Pons (tissue), 1 donor: ENCODE data around the gene LMCD1.
A peak's percentile ranks its signal among the peaks of the same experiment; 100 is the strongest.

Experiments used
- DNase-seq: peaks from one replicate; pipeline ENCODE4 v3.0.0-alpha.2; 2016; ENCODE audit warnings: low spot score

Gene LMCD1

DNA sequence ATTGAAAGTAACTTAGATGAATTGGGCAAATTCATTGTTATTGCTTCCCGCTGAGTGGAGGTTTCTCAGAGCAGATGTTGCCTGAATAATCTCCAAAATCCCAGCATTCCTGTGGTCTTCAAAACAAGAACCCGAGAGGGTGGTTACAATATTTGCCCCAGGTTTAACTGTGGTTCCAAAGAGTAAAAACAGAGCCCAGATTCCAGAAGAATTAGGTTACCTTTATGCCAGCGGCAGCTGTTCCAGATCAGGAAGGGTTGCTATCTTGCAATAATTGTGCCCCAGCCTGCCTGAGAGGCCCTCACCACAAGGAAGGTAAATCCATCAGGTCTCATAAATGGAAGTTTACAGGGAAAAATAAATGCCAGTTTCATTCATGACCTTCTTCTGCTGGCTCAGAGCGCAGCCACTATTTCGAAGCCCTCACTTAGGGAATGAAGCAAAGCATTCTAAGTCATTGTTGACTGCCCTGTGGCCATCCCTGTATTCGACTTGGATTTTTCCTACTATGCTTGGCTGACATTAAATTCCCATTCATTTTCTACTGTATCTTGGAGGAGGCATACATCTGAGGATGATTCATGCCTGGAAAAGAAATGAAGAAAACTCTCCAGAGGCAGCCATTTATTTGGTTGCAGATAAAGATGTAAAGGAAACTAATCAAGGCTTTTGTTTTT is 88.4 kb downstream of the LMCD1 start:
- DNase-seq = no peak

GRCh38 chr3:8593021-8593827 is 91.6 kb downstream of the LMCD1 start:
- no peak for DNase-seq

- no peak for DNase-seq
These were observed 93.6 kb downstream of the LMCD1 start for GRCh38 chr3:8595252-8595651.

- DNase-seq = no peak
These were observed 94.1 kb downstream of the LMCD1 start for GRCh38 chr3:8595695-8596115.

GRCh38 chr3:8596321-8597218 is 94.9 kb downstream of the LMCD1 start:
- DNase-seq = no peak

DNA sequence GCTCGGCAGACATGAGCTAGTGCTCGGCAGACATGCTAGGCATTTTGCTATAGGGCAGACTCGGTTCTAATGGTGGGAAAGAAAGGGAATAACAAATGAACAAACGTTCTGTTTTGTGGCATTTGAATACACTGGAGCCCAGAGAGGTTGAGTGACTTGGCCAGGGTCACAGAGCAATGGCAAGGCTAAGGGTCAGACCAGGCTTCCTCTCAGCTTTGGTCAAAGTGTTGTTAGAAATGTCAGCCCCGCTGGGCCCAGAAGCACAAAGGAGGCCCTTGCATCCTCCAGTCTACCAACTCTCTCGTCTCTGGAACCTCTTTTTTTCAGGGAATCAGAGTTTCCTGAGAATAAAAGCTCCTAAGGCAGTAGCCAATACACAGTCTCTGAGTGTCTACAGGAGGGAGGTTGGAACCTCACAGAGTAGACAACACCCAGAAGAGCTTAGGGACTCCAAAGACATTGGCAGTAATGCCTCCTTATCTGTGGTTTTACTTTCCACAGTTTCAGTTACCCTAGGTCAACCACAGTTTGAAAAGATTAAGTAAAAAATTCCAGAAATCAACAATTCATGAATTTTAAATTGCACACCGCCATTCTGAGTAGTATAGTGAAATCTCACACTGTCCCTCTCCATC is 95.7 kb downstream of the LMCD1 start:
- no peak for DNase-seq

GRCh38 chr3:8599146-8599545 is 97.5 kb downstream of the LMCD1 start:
- no peak for DNase-seq

DNA sequence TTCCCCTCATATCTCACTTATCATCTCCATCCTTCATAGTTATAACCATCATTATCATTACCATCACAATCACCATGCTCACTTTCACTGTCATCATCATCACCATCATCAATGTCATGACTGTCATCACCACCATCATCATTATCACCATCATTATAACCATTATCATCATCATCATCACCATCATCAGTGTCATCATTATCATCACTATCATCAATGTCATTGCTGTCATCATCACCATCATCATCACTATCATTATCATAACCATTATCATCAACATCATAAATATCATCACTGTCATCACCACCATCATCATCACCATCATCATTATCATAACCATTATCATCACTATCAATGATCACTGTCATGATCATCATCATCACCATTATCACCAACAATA is 98.8 kb downstream of the LMCD1 start:
- no peak for DNase-seq

DNA sequence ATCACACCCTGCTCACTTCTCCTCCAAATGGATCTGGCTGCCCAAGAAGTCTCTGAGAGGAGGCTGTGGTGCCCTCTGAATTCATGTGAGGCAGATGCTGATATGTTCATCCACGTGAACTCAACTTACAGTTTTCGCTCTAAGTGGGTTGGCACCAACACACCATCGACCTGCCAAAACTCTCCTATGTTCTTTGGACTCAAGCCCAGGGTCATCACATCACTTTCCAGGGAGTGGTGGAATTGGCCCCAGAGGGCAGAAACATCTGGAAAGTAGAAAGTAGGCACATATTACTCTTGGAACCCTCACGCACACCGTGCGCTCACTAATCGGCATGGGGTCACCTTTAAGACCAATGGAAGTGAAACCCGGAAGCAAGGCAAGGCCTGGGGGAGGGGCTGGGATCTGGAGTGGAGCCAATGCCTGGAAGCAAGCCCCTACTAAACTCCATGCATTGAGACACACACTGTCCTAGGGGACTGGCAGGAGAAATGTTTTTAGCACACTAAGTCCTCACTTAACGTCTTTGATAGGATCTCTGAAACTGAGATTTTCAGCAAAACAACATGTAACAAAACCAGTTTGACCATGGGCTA is 101.6 kb downstream of the LMCD1 start:
- DNase-seq = no peak

DNA sequence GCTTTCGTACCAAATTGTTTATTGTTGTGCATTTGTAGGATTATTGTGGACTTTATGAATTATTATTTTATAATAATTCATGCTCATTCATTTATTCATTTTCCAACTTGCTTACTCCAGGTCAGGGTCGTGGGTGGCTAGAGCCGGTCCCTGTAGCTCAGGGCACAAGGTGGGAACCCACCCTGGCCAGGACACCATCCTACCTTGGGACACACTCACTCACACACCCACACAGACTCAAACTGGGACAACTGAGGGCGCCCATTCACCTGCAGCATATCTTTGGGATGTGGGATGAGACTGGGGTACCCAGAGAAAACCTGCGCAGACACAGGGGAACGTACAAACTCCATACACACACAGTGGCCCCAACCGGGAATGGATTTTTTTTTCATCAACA is 102.4 kb downstream of the LMCD1 start:
- no peak for DNase-seq

DNA sequence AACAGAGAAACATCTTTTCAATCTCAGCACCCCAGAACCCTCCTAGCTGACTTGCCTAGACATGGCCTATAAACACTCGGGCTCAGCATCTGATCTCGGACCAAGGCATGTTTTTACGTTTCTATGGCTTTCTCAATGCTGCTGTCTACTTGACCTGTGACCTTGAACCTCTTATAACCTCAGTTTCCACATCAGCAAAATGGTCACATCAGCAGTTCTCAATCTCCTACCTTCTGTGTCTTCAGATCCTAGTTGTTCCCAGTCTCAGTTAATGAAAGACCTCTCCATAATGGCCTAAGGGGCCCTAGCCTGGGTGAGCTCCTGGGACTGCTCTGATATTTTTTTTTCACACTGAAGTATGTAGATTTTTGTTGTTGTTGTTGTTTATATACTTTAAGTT is 103.4 kb downstream of the LMCD1 start:
- no peak for DNase-seq

GRCh38 chr3:8606701-8607231 is 105.1 kb downstream of the LMCD1 start:
- no peak for DNase-seq

DNA sequence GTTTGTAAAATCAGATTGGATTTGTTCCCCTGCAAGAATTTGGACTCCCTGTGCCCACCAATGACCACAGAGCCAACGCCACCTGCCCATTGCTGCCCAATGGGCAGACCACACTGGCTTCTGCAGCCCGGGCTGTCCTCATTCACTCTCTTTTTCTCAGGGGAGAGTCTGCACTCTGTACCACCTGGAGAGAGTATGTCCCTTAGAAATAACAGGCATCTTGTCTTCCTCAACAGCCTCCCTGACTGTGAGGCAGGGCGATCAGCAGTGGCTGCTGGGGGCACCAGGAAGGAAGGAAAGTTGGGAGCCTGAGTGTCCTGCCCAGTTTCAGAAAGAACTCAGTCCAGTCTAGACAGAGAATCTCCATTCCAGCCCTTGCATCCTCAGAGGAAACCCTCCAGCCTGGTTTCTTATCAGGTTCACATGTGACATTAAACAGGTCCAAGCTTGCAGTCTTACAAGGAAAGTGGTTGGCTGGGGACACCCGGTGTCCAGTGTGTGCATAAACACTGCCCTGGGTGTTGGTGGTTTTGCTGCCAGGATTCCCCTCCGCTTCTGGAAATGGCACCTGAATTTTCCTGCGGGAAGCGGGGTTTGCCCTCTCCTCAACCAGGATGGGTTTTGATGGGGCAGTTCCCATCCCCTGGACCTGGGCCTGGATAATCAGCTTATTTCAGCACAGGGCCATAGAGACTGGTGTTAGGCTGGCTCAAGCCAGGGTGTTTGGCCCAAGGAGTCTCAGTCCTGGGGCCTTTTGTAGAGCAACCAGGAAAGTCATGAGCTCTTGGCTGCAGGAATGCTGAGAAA is 105.8 kb downstream of the LMCD1 start:
- DNase-seq = peak; percentile 86

- DNase-seq = no peak
These were observed 106.6 kb downstream of the LMCD1 start for GRCh38 chr3:8608041-8608790.

DNA sequence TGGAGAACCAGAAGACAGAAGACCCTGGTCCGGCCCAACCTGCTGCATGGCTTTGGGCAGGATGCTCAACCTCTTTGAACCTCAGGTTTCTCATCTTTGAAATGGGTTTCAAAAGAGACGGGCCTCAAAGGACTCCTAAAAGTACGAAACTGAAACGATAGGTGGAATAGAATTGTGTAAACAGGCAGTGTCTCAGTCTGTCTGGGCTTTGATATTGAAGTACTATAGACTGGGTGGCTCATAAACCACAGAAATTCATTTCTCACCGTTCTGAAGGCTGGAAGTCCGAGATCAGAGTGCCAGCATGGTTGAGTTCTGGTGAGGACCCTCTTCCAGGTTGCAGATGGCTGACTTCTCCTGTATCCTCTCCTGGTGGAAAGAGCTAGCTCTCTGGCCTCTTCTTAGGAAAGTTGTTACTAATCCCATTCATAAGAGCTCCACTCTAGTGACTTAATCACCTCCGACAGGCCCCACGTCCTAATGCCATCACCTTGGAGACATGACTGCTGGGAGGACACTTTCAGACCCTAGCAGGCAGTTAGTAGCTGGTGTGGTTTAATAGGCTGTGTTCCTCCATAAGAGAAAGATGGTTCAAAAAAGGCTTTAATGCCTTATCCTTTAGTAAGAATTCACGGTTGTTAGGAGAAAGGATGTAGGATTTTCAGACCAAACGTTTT is 107.3 kb downstream of the LMCD1 start:
- DNase-seq = no peak

DNA sequence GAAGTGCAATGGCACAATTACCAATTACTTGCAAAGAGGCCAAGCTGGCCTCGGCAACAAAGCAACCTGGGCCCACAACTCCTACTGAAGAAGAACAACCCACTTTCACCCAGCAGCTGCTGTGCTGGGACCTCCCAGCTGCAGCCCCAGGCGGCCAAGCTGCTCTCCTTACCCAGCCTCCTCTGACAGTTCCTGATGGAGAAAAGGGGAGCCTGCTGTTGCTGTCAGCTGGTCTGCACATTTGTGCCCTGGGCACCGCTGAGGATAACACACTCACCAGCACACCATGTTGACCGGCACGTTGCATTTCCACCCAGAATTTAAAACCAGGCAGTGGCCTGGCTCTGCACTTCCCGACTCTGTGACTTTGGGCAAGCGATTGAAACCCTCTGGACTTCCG is 109.3 kb downstream of the LMCD1 start:
- no peak for DNase-seq

DNA sequence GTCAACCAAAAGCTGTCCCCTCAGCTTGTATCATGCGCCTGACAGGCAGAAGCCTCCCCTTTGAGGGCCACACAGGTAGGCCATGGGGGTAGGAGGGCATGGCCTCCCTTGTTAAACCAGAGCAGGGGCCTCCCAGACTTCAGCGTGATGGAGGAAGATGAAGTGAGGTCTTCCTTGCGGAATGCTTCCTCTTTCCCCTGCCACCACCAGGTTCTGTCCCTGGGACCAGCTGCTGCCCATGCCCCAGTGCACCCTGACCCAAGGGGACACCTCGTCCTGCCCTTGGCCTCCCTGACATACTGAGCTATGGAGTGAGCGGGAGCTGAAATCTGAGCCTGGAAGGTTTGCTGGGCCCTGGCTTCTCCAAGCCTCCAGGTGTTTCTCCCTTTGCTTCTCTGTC is 116.3 kb downstream of the LMCD1 start:
- no peak for DNase-seq

DNA sequence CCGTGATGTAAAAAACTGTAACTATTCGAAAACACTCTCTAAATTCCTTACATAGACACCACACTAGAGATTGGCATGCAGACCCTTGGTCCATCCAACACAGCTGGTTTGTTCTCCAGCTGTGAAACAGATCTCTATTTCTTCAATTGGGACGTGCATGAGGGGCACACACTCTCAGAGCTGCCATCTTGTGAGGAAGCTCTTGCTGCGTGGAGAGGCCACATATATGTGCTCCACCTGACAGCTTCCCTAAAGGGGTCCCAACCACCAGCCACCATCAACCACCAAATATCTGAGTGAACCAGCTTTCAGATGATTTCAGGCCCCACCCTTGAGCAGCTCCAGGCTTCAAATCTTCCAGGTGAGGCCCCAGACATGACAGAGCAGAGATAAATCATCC is 117.3 kb downstream of the LMCD1 start:
- DNase-seq = no peak

DNA sequence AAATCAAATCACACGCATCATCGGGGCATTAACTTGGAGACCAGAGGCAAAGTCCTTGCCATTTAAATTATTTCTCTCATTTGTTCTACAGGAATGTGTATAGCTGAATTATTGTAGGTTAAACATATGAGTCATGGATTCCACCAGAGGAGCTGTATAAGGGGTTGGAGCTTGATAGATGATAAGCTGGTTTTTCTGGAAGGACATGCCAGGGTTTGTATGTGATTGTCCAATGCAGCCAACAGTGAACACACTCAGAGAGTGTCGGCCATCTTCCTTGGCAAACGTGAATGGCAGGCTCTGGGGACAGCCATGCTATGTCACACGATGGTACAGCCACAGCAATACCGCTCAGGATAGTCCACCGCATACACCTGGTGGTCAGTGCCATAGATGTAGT is 117.9 kb downstream of the LMCD1 start:
- no peak for DNase-seq
